GM23338 (cell line): ENCODE results near the gene EZH1. TPM values are rescaled to one million over a fixed set of nuclear protein-coding genes. Genes with fewer than 3 reads are reported as not detected.

Experiments used
- ATAC-seq: fragments of 200-7000 bp; cut with Tn5 transposase; 3 replicates; pipeline ENCODE4 v1.9.1; 2020
- DNase-seq: peaks from one replicate; pipeline ENCODE4 v3.0.0-alpha.2; 2015; ENCODE audit warnings: low spot score
- H2AFZ ChIP-seq: fragments of 200-600 bp; sonication (generic); 2 replicates; pipeline ENCODE4 v1.8.0; 2016; ENCODE audit warnings: antibody characterized with exemption, mild to moderate bottlenecking, moderate library complexity
- H3F3A ChIP-seq: fragments of 200-600 bp; sonication (generic); replicated peaks from 2 replicates; pipeline ENCODE4 v1.8.0; 2017; ENCODE audit warnings: antibody characterized with exemption, mixed run types, low read depth
- H3K27ac ChIP-seq: fragments of 200-600 bp; sonication (generic); 2 replicates; pipeline ENCODE4 v1.6.1; 2016; ENCODE audit warnings: low read depth
- H3K27me3 ChIP-seq: fragments of 200-600 bp; sonication (generic); 2 replicates; pipeline ENCODE4 v1.8.0; 2016; ENCODE audit warnings: mild to moderate bottlenecking, mixed run types, moderate library complexity; ENCODE audit not compliant: insufficient read depth
- H3K36me3 ChIP-seq: fragments of 200-600 bp; sonication (generic); 2 replicates; pipeline ENCODE4 v1.8.0; 2016; ENCODE audit warnings: mild to moderate bottlenecking; ENCODE audit not compliant: insufficient read depth
- H3K4me1 ChIP-seq: fragments of 200-600 bp; sonication (generic); 2 replicates; pipeline ENCODE4 v1.8.0; 2016; ENCODE audit warnings: mild to moderate bottlenecking, moderate library complexity; ENCODE audit not compliant: insufficient read depth
- H3K4me2 ChIP-seq: fragments of 200-600 bp; sonication (generic); 2 replicates; pipeline ENCODE4 v1.7.1; 2017; ENCODE audit warnings: mixed run types
- H3K4me3 ChIP-seq: fragments of 200-600 bp; sonication (generic); 2 replicates; pipeline ENCODE4 v1.6.1; 2016; ENCODE audit warnings: mixed run types
- H3K79me2 ChIP-seq: fragments of 200-600 bp; sonication (generic); replicated peaks from 2 replicates; pipeline ENCODE4 v1.8.0; 2017; ENCODE audit warnings: mild to moderate bottlenecking; ENCODE audit not compliant: insufficient read depth
- H3K9me2 ChIP-seq: fragments of 200-600 bp; sonication (generic); 2 replicates; pipeline ENCODE4 v1.8.0; 2017; ENCODE audit not compliant: insufficient read depth
- H4K20me1 ChIP-seq: fragments of 200-600 bp; sonication (generic); replicated peaks from 2 replicates; pipeline ENCODE4 v1.8.0; 2017; ENCODE audit warnings: mild to moderate bottlenecking; ENCODE audit not compliant: insufficient read depth
- H3K27ac Mint-ChIP-seq: 2 replicates; pipeline ENCODE4 v1.8.0; 2020; ENCODE audit warnings: inconsistent platforms, mild to moderate bottlenecking, moderate library complexity, mixed read lengths
- H3K27me3 Mint-ChIP-seq: 3 replicates; pipeline ENCODE4 v1.8.0; 2022; ENCODE audit warnings: low read depth, mild to moderate bottlenecking, moderate library complexity, mixed read lengths, inconsistent platforms; ENCODE audit not compliant: insufficient read depth, poor library complexity
- H3K36me3 Mint-ChIP-seq: 3 replicates; pipeline ENCODE4 v1.8.0; 2021; ENCODE audit warnings: low read depth, mild to moderate bottlenecking, inconsistent platforms, moderate library complexity, mixed read lengths
- H3K4me1 Mint-ChIP-seq: 3 replicates; pipeline ENCODE4 v1.8.0; 2020; ENCODE audit warnings: mild to moderate bottlenecking, inconsistent platforms, mixed read lengths
- H3K4me3 Mint-ChIP-seq: 3 replicates; pipeline ENCODE4 v1.8.0; 2021; ENCODE audit warnings: moderate library complexity, mild to moderate bottlenecking, inconsistent platforms, mixed read lengths
- H3K9me3 Mint-ChIP-seq: 3 replicates; pipeline ENCODE4 v1.8.0; 2020; ENCODE audit warnings: moderate library complexity, mild to moderate bottlenecking, inconsistent platforms, mixed read lengths
- CREB1 ChIP-seq: fragments of 250-450 bp; sonication (Bioruptor Pico); IDR thresholded peaks from 2 replicates; pipeline ENCODE4 v1.5.0; 2020; ENCODE audit warnings: low read depth, mild to moderate bottlenecking, moderate library complexity
- EZH2 ChIP-seq: fragments of 200-600 bp; sonication (generic); IDR thresholded peaks from one replicate; pipeline ENCODE4 v1.8.0; 2017; ENCODE audit warnings: antibody characterized with exemption, mild to moderate bottlenecking, low read depth; ENCODE audit not compliant: unreplicated experiment
- NANOG ChIP-seq: IDR thresholded peaks from 2 replicates; pipeline ENCODE4 v1.6.1; 2016; ENCODE audit warnings: antibody characterized with exemption, borderline replicate concordance
- STAT1 ChIP-seq: IDR thresholded peaks from one replicate; pipeline ENCODE4 v1.6.1; 2016; ENCODE audit warnings: antibody characterized with exemption; ENCODE audit not compliant: unreplicated experiment
- ZNF331 ChIP-seq: fragments of 250-450 bp; sonication (Bioruptor Pico); IDR thresholded peaks from 2 replicates; pipeline ENCODE4 v1.5.0; 2020; ENCODE audit warnings: low read depth, mild to moderate bottlenecking, moderate library complexity
- polyA plus RNA-seq: library from polyadenylated mRNA; unstranded; fragments of >200 nt; fragmentation: Nextera tagmentation; extraction: Ambion mirVana; gene quantifications from 2 replicates; pipeline ENCODE4 v1.2.1, GENCODE V29; 2016
- total RNA-seq: library from RNA; depleted of rRNA; stranded (reverse); fragments of >200 nt; shearing (Covaris generic); gene quantifications from 2 replicates; pipeline ENCODE4 v1.2.3, GENCODE V29; 2014
- TF ChIP-seq, protein P1 (sequence below): fragments of 250-450 bp; sonication (Bioruptor Pico); IDR thresholded peaks from 2 replicates; pipeline ENCODE4 v1.5.0; 2020; ENCODE audit warnings: mild to moderate bottlenecking, moderate library complexity
- TF ChIP-seq, protein P2 (sequence below), 2 experiments: fragments of 200-600 bp in 1 of 2; sonication (generic) in 1 of 2; conservative IDR thresholded peaks; 2 replicates each; pipeline versions ENCODE4 v1.5.1 to v1.6.1; 2016 to 2017; ENCODE audit warnings: antibody characterized with exemption in 2 of 2, low read depth in 2 of 2, mild to moderate bottlenecking in 2 of 2, moderate library complexity in 1 of 2
- TF ChIP-seq, protein P3 (sequence below): IDR thresholded peaks from one replicate; pipeline ENCODE4 v1.6.1; 2018; ENCODE audit warnings: antibody characterized with exemption; ENCODE audit not compliant: unreplicated experiment

EZH1 gene
- total and polyA plus RNA-seq, 2 experiments from 2014 or later = 16.9 to 18.0 TPM

DNA sequence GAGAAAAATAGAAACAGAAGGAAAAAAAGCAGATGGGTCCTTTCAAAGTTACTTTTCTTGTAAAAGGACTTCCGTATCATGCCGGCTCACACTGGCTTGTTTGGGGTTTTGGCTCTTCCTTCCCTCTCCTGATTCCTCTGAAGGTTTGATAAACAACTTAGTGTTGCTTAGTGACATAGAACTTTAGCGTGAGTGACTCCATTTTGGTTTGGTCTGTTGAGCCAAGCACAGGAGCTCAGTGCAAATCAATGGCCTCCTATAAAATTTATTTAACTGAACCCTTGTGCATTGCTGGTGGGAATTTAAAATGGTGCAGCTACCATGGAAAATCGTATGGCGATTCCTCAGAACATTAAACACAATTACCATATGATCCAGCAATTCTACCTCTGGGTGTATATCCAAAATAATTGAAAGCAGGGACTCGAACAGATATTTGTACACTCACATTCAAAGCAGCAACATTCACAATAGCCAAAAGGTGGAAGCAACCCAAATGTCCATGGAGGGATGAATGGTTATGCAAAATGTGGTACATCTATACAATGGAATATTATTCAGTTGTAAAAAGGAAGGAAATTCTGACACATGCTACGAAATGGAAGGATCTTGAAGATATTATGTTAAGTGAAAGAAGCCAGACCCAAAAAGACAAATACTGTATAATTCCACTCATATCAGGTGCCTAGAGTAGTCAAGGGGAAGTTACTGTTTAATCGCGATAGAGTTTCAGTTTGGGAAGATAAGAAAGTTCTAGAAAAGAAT lies 86.8 kb downstream of the EZH1 start (continued):
- TF ChIP-seq, protein P1, sequence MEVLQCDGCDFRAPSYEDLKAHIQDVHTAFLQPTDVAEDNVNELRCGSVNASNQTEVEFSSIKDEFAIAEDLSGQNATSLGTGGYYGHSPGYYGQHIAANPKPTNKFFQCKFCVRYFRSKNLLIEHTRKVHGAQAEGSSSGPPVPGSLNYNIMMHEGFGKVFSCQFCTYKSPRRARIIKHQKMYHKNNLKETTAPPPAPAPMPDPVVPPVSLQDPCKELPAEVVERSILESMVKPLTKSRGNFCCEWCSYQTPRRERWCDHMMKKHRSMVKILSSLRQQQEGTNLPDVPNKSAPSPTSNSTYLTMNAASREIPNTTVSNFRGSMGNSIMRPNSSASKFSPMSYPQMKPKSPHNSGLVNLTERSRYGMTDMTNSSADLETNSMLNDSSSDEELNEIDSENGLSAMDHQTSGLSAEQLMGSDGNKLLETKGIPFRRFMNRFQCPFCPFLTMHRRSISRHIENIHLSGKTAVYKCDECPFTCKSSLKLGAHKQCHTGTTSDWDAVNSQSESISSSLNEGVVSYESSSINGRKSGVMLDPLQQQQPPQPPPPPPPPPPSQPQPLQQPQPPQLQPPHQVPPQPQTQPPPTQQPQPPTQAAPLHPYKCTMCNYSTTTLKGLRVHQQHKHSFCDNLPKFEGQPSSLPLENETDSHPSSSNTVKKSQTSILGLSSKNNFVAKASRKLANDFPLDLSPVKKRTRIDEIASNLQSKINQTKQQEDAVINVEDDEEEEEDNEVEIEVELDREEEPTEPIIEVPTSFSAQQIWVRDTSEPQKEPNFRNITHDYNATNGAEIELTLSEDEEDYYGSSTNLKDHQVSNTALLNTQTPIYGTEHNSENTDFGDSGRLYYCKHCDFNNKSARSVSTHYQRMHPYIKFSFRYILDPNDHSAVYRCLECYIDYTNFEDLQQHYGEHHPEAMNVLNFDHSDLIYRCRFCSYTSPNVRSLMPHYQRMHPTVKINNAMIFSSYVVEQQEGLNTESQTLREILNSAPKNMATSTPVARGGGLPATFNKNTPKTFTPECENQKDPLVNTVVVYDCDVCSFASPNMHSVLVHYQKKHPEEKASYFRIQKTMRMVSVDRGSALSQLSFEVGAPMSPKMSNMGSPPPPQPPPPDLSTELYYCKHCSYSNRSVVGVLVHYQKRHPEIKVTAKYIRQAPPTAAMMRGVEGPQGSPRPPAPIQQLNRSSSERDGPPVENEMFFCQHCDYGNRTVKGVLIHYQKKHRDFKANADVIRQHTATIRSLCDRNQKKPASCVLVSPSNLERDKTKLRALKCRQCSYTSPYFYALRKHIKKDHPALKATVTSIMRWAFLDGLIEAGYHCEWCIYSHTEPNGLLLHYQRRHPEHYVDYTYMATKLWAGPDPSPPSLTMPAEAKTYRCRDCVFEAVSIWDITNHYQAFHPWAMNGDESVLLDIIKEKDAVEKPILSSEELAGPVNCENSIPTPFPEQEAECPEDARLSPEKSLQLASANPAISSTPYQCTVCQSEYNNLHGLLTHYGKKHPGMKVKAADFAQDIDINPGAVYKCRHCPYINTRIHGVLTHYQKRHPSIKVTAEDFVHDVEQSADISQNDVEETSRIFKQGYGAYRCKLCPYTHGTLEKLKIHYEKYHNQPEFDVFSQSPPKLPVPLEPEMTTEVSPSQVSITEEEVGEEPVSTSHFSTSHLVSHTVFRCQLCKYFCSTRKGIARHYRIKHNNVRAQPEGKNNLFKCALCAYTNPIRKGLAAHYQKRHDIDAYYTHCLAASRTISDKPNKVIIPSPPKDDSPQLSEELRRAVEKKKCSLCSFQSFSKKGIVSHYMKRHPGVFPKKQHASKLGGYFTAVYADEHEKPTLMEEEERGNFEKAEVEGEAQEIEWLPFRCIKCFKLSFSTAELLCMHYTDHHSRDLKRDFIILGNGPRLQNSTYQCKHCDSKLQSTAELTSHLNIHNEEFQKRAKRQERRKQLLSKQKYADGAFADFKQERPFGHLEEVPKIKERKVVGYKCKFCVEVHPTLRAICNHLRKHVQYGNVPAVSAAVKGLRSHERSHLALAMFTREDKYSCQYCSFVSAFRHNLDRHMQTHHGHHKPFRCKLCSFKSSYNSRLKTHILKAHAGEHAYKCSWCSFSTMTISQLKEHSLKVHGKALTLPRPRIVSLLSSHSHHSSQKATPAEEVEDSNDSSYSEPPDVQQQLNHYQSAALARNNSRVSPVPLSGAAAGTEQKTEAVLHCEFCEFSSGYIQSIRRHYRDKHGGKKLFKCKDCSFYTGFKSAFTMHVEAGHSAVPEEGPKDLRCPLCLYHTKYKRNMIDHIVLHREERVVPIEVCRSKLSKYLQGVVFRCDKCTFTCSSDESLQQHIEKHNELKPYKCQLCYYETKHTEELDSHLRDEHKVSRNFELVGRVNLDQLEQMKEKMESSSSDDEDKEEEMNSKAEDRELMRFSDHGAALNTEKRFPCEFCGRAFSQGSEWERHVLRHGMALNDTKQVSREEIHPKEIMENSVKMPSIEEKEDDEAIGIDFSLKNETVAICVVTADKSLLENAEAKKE (CRISPR knock-in tag) = no peak
- TF ChIP-seq CREB1 (CRISPR knock-in tag) = no peak
- no peak for TF ChIP-seq STAT1
- TF ChIP-seq, protein P2, sequence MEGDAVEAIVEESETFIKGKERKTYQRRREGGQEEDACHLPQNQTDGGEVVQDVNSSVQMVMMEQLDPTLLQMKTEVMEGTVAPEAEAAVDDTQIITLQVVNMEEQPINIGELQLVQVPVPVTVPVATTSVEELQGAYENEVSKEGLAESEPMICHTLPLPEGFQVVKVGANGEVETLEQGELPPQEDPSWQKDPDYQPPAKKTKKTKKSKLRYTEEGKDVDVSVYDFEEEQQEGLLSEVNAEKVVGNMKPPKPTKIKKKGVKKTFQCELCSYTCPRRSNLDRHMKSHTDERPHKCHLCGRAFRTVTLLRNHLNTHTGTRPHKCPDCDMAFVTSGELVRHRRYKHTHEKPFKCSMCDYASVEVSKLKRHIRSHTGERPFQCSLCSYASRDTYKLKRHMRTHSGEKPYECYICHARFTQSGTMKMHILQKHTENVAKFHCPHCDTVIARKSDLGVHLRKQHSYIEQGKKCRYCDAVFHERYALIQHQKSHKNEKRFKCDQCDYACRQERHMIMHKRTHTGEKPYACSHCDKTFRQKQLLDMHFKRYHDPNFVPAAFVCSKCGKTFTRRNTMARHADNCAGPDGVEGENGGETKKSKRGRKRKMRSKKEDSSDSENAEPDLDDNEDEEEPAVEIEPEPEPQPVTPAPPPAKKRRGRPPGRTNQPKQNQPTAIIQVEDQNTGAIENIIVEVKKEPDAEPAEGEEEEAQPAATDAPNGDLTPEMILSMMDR (conservative IDR thresholded peaks at IDR 0.05; ENCODE audit: low read depth in 2 of 2) = no peak

DNA sequence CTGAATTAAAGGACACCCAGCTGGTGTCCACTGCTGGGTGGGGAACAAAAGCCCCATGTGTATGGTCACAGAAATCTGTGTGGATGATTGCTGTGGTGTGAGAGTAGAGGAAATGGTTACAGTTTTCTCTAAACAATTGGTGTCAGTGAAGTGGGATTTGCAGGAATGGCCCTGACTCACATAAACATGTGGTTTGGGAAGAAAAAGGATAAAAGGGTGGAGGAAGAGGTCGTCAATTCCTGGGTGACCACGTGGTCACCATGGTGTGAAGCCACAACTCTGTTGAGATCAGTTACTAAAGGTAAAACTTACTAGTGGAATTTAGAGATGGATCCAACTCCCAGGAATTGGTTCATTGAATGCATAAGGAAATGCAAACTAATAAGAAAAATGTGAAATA lies 89.3 kb downstream of the EZH1 start:
- Histone ChIP-seq H2AFZ (no peak overlapping the region), H4K20me1 (no peaks in the 10 kb centered on the region), H3K27ac (no peak overlapping the region), H3K79me2 (no peaks in the 10 kb centered on the region), H3F3A (0 out of 2 replicates have a peak, but pooled peaks cover 8% of the 10 kb centered on the region), H3K4me3 (no peak overlapping the region), H3K9me2 (no peaks in the 10 kb centered on the region), H3K4me1 (peaks cover 8% of the 10 kb centered on the region), H3K4me2 (no peak overlapping the region), H3K27me3 (0 out of 2 replicates have a peak, but pooled peaks cover 3% of the 10 kb centered on the region), H3K36me3 (no peaks in the 10 kb centered on the region)
- DNase-seq (no peak), ATAC-seq (no peak)
- Mint-ChIP-seq H3K27me3 (peaks cover 12% of the 10 kb centered on the region), H3K9me3 (peaks cover 4% of the 10 kb centered on the region; the same call in 1 of the 3 replicates), H3K36me3 (peaks cover 7% of the 10 kb centered on the region; the same call in 2 of the 3 replicates), H3K4me1 (peaks cover 19% of the 10 kb centered on the region), H3K27ac (no peak overlapping the region), H3K4me3 (no peak overlapping the region)
- TF ChIP-seq NANOG (no peak), CREB1 (CRISPR knock-in tag) (no peak), ZNF331 (no peak), STAT1 (no peak), EZH2 (no peak)
- TF ChIP-seq, protein P2 (conservative IDR thresholded peaks at IDR 0.05; ENCODE audit: low read depth in 2 of 2) = no peak
- TF ChIP-seq, protein P3, sequence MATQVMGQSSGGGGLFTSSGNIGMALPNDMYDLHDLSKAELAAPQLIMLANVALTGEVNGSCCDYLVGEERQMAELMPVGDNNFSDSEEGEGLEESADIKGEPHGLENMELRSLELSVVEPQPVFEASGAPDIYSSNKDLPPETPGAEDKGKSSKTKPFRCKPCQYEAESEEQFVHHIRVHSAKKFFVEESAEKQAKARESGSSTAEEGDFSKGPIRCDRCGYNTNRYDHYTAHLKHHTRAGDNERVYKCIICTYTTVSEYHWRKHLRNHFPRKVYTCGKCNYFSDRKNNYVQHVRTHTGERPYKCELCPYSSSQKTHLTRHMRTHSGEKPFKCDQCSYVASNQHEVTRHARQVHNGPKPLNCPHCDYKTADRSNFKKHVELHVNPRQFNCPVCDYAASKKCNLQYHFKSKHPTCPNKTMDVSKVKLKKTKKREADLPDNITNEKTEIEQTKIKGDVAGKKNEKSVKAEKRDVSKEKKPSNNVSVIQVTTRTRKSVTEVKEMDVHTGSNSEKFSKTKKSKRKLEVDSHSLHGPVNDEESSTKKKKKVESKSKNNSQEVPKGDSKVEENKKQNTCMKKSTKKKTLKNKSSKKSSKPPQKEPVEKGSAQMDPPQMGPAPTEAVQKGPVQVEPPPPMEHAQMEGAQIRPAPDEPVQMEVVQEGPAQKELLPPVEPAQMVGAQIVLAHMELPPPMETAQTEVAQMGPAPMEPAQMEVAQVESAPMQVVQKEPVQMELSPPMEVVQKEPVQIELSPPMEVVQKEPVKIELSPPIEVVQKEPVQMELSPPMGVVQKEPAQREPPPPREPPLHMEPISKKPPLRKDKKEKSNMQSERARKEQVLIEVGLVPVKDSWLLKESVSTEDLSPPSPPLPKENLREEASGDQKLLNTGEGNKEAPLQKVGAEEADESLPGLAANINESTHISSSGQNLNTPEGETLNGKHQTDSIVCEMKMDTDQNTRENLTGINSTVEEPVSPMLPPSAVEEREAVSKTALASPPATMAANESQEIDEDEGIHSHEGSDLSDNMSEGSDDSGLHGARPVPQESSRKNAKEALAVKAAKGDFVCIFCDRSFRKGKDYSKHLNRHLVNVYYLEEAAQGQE = no peak
